ENCODE measurements around the gene P2RX6. TPM values are rescaled to one million over a fixed set of nuclear protein-coding genes. Genes with fewer than 3 reads are reported as not detected.

The P2RX6 gene
- total RNA-seq, 4 donors from 2014 or later: 17.6 to 68.9 (median 33.3) TPM

DNA sequence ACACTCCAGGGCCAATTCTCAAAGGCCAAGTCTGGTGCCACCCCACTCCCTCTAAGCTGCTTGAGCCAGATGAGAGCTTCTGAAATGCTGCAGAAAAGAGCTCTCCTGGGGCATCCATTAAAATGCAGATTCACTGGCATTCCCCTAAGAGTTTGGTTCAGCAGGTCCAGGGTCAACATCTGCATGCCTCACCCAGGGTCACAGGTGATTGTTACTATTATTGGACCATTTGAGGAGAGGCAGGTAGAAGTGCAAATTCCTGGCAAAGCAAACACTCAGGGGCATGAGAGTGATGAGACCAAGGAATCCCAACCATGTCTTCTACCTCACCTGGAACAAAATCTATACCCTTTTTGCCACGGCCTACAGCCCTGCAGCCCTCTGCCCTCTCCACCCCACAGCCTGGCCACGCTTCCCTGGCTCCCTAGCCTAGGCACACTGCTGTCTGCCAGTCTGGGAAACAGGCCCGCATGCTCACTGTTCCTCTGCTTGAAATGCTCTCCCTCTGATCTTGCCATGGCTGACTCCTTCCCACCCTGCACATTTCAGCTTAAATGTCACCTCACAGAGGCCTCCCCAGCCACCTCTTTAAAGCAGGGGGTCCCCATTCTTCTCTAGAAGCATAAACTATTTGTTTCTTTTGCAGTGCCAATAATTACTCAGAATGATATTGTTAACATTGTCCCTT is 4.4 kb upstream of the P2RX6 start:
- Histone ChIP-seq H3K9me3 (no peaks in the 10 kb centered on the region), H3K4me3 (no peak overlapping the region), H3K27ac (no peak overlapping the region), H3K4me1 (peaks cover 10 to 20% of the 10 kb centered on the region in 2 donors), H3K27me3 (no peaks in the 10 kb centered on the region), H3K36me3 (no peaks in the 10 kb centered on the region)
- in situ Hi-C loops (cut with MboI; ENCODE audit: low sequenced_read_pairs in 4 of 4): no loop called here
- TF ChIP-seq POLR2A (IDR thresholded peaks at IDR 0.05) (no peak), CTCF (IDR thresholded peaks at IDR 0.05 in 4 of 5, conservative IDR thresholded peaks at IDR 0.05 in 1 of 5) (no peak)
- ATAC-seq (no peak), DNase-seq (no peak)
- intact Hi-C loops (cut with DNase I; ENCODE audit: low total_unique reads): no loop called here

- ATAC-seq: no peak
- H3K27ac ChIP-seq: no peak overlapping the region
- DNase-seq: no peak
- H3K4me3 ChIP-seq: no peak overlapping the region
- no peaks in the 10 kb centered on the region for H3K9me3 ChIP-seq
- no peak for TF ChIP-seq POLR2A (IDR thresholded peaks at IDR 0.05)
- H3K4me1 ChIP-seq: peaks cover 12 to 26% of the 10 kb centered on the region in 2 donors
- no peaks in the 10 kb centered on the region for H3K27me3 ChIP-seq
- in situ Hi-C loops (cut with MboI; ENCODE audit: low sequenced_read_pairs in 4 of 4) (no loop called here), intact Hi-C loops (cut with DNase I; ENCODE audit: low total_unique reads) (no loop called here)
- no peaks in the 10 kb centered on the region for H3K36me3 ChIP-seq
Observed at GRCh38 chr22:21012446-21013407, 2.2 kb upstream of the P2RX6 start.

- H3K27ac ChIP-seq: peak overlapping the region; percentile 90 to 96 (median 94)
- ATAC-seq: no peak
Observed at GRCh38 chr22:21013657-21014201, 1.2 kb upstream of the P2RX6 start.

DNA sequence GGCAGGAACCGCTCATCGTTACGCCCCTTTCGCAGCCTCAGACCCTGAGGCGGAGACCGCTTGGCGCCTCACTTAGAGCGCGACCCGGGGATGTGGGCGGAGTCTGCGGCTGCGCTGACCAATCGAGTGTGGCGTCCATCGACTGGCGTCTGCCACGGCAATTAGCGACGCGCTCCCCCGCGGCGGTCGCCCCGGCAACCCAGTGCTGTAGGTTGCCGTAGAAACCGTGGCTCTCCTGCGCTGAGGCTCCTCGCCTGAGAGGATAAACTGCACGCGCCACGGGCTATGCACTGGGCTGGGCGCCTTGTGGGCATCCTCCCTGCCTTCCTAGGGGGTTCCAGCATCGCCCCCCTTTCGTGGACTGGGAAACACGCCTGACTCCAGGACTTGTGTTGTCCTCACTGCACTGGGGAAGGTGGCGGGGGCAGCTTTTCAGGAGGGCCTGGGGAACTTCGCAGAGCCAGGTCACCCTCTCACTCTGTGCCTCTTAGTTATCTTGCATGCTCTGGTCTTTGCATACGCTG is 701 bp upstream of the P2RX6 start:
- Histone ChIP-seq H3K36me3 (no peaks in the 10 kb centered on the region), H3K4me1 (peaks cover 12 to 26% of the 10 kb centered on the region in 2 donors), H3K27me3 (no peaks in the 10 kb centered on the region), H3K27ac (peak overlapping the region; percentile 90 to 96 (median 94)), H3K9me3 (no peaks in the 10 kb centered on the region), H3K4me3 (peak overlapping the region; percentile 56 to 81 (median 73))
- DNase-seq: peak; percentile 67 to 78
- intact Hi-C loops (cut with DNase I; ENCODE audit: low total_unique reads): no loop called here
- in situ Hi-C loops (cut with MboI; ENCODE audit: low sequenced_read_pairs in 4 of 4): no loop called here
- ATAC-seq: peak; percentile 71 to 79
- TF ChIP-seq POLR2A (IDR thresholded peaks at IDR 0.05): no peak
- TF ChIP-seq CTCF (IDR thresholded peaks at IDR 0.05 in 4 of 5, conservative IDR thresholded peaks at IDR 0.05 in 1 of 5): no peak

More at GRCh38 chr22:21013657-21014201, 1.2 kb upstream of the P2RX6 start:
- Histone ChIP-seq H3K4me3 (peak overlapping the region; percentile 56 to 81 (median 73)), H3K9me3 (no peaks in the 10 kb centered on the region), H3K36me3 (no peaks in the 10 kb centered on the region), H3K4me1 (peaks cover 12 to 26% of the 10 kb centered on the region in 2 donors), H3K27me3 (no peaks in the 10 kb centered on the region)
- in situ Hi-C loops (cut with MboI; ENCODE audit: low sequenced_read_pairs in 4 of 4): no loop called here
- no peak for DNase-seq
- intact Hi-C loops (cut with DNase I; ENCODE audit: low total_unique reads): no loop called here
- TF ChIP-seq POLR2A (IDR thresholded peaks at IDR 0.05): no peak
- no peak for TF ChIP-seq CTCF (IDR thresholded peaks at IDR 0.05 in 4 of 5, conservative IDR thresholded peaks at IDR 0.05 in 1 of 5)

Data from gastrocnemius medialis (tissue), 4 donors.